CD14-positive monocyte (primary cell): ENCODE data around the gene ITGAX. TPM values are rescaled to one million over a fixed set of nuclear protein-coding genes. Genes with fewer than 3 reads are reported as not detected.

Source experiments
- DNase-seq, 3 donors: peaks; one replicate each; pipeline ENCODE4 v3.0.0-alpha.2; 2011 to 2022
- H2AFZ ChIP-seq: 2 replicates; pipeline ENCODE4 v1.6.0; 2012; ENCODE audit warnings: mild to moderate bottlenecking, low read depth, low read length, inconsistent platforms; ENCODE audit not compliant: insufficient read depth, poor library complexity, severe bottlenecking
- H3K27ac ChIP-seq, 2 donors: 1 replicate in 1 of 2; 2 replicates in 1 of 2; pipeline ENCODE4 v1.5.1; 2012 to 2013; ENCODE audit warnings: low read length in 2 of 2, control low read depth in 1 of 2, inconsistent platforms in 1 of 2, low read depth in 1 of 2, mild to moderate bottlenecking in 1 of 2
- H3K27me3 ChIP-seq, 2 donors: one replicate each; pipeline versions ENCODE4 v1.6.0 to v1.6.1; 2011 to 2013; ENCODE audit warnings: low read length in 2 of 2; ENCODE audit not compliant: control insufficient read depth in 2 of 2, insufficient read depth in 2 of 2
- H3K36me3 ChIP-seq, 2 donors: replicated peaks in 1 of 2; 1 replicate in 1 of 2; 2 replicates in 1 of 2; pipeline versions ENCODE4 v1.5.1 to v1.6.1; 2012 to 2013; ENCODE audit warnings: low read length in 2 of 2, control low read depth in 1 of 2, inconsistent platforms in 1 of 2, mild to moderate bottlenecking in 1 of 2; ENCODE audit not compliant: insufficient read depth in 2 of 2, control insufficient read depth in 1 of 2
- H3K4me1 ChIP-seq, 2 donors: 1 replicate in 1 of 2; 2 replicates in 1 of 2; pipeline versions ENCODE4 v1.5.1 to v1.6.1; 2012 to 2013; ENCODE audit warnings: low read length in 2 of 2, control low read depth in 1 of 2, inconsistent platforms in 1 of 2, mild to moderate bottlenecking in 1 of 2, moderate library complexity in 1 of 2; ENCODE audit not compliant: insufficient read depth in 2 of 2, control insufficient read depth in 1 of 2
- H3K4me2 ChIP-seq: replicated peaks from 2 replicates; pipeline ENCODE3; 2012; ENCODE audit warnings: low read length, moderate library complexity, mild to moderate bottlenecking; ENCODE audit not compliant: poor library complexity, severe bottlenecking; ENCODE audit errors: extremely low read depth
- H3K4me3 ChIP-seq, 3 experiments: fragments of 200-600 bp in 1 of 3; sonication (generic) in 1 of 3; replicated peaks in 1 of 3; 1 replicate in 2 of 3; 2 replicates in 1 of 3; pipeline ENCODE4 v1.5.1; 2011 to 2013; ENCODE audit warnings: low read length in 3 of 3, mild to moderate bottlenecking in 3 of 3, control low read depth in 2 of 3, low read depth in 2 of 3, inconsistent platforms in 1 of 3, moderate library complexity in 1 of 3
- H3K79me2 ChIP-seq: 2 replicates; pipeline ENCODE4 v1.6.0; 2012; ENCODE audit warnings: mild to moderate bottlenecking, control low read depth, inconsistent platforms, low read length, moderate library complexity; ENCODE audit not compliant: insufficient read depth
- H3K9ac ChIP-seq: 2 replicates; pipeline ENCODE4 v1.6.0; 2017; ENCODE audit warnings: low read length, mild to moderate bottlenecking; ENCODE audit not compliant: insufficient read depth, poor library complexity, severe bottlenecking
- H3K9me3 ChIP-seq, 2 donors: replicated peaks in 1 of 2; 1 replicate in 1 of 2; 2 replicates in 1 of 2; pipeline versions ENCODE4 v1.5.1 to v1.6.1; 2012 to 2013; ENCODE audit warnings: low read length in 2 of 2, control low read depth in 1 of 2; ENCODE audit not compliant: control insufficient read depth in 1 of 2, insufficient read depth in 1 of 2
- H4K20me1 ChIP-seq: 2 replicates; pipeline ENCODE4 v1.6.0; 2012; ENCODE audit warnings: mild to moderate bottlenecking, low read length, control low read depth, moderate library complexity; ENCODE audit not compliant: insufficient read depth
- H3K27ac Mint-ChIP-seq, 7 donors: one replicate each; pipeline ENCODE4 v1.8.0; 2020; ENCODE audit warnings: mild to moderate bottlenecking in 7 of 7, mixed read lengths in 7 of 7, moderate library complexity in 6 of 7, inconsistent platforms in 2 of 7
- H3K27me3 Mint-ChIP-seq, 3 donors: one replicate each; pipeline ENCODE4 v1.8.0; 2021 to 2022; ENCODE audit warnings: low read depth in 3 of 3, mild to moderate bottlenecking in 3 of 3, mixed read lengths in 3 of 3, moderate library complexity in 3 of 3, inconsistent platforms in 1 of 3
- H3K36me3 Mint-ChIP-seq, 2 donors: one replicate each; pipeline ENCODE4 v1.8.0; 2020; ENCODE audit warnings: mixed read lengths in 2 of 2, inconsistent platforms in 1 of 2, mild to moderate bottlenecking in 1 of 2
- H3K4me1 Mint-ChIP-seq: one replicate; pipeline ENCODE4 v1.8.0; 2020; ENCODE audit warnings: mild to moderate bottlenecking, mixed read lengths
- H3K4me3 Mint-ChIP-seq, 2 donors: one replicate each; pipeline ENCODE4 v1.8.0; 2020; ENCODE audit warnings: mild to moderate bottlenecking in 2 of 2, mixed read lengths in 2 of 2, moderate library complexity in 1 of 2
- H3K9me3 Mint-ChIP-seq, 7 donors: one replicate each; pipeline ENCODE4 v1.8.0; 2020 to 2022; ENCODE audit warnings: mixed read lengths in 7 of 7, mild to moderate bottlenecking in 6 of 7, moderate library complexity in 6 of 7, inconsistent platforms in 2 of 7
- CTCF ChIP-seq: fragments of 200-600 bp; IDR thresholded peaks from one replicate; pipeline ENCODE4 v1.8.0; 2022; ENCODE audit warnings: antibody characterized with exemption, mild to moderate bottlenecking
- WGBS: methylation state at CpG from one replicate; pipeline ENCODE4 v1.1.5; 2013; ENCODE audit warnings: missing lambda C conversion rate; ENCODE audit not compliant: insufficient coverage; 5-methylcytosine and 5-hydroxymethylcytosine counted together
- intact Hi-C, 2 donors: fragments of 100-400 bp; cut with micrococcal nuclease; formaldehyde crosslinking; loops; one replicate each; pipeline versions ENCODE4 v1.15.0 to v1.15.1; 2023
- polyA plus RNA-seq, 3 donors: library from polyadenylated mRNA; depleted of rRNA in 1 of 3; unstranded in 2 of 3; stranded (reverse) in 1 of 3; fragments of 300-500 nt in 2 of 3; fragments of >200 nt in 1 of 3; fragmentation: Illumina TruSeq in 2 of 3; gene quantifications; 1 replicate in 2 of 3; 2 replicates in 1 of 3; pipeline ENCODE4 v1.2.3, GENCODE V29; 2012 to 2021

The ITGAX gene
- polyA plus RNA-seq, 3 donors, result 40.7 to 710 (median 71.3) TPM

- Histone ChIP-seq H3K4me2 (no peak overlapping the region), H3K79me2 (no peaks in the 10 kb centered on the region), H3K4me1 (peaks cover 52 to 57% of the 10 kb centered on the region in 2 donors), H3K9me3 (peaks cover 0 to 4% of the 10 kb centered on the region in 2 donors), H3K27ac (no peak overlapping the region), H4K20me1 (no peaks in the 10 kb centered on the region), H3K27me3 (no peaks in the 10 kb centered on the region), H2AFZ (no peak overlapping the region), H3K4me3 (no peak overlapping the region), H3K9ac (no peak overlapping the region), H3K36me3 (no peaks in the 10 kb centered on the region)
- WGBS, result 98% methylated on average over 7 of the region's 9 CpGs
- Mint-ChIP-seq H3K36me3 (no peaks in the 10 kb centered on the region), H3K9me3 (peaks cover 0 to 7% (median 2%) of the 10 kb centered on the region in 7 donors), H3K27me3 (peaks cover 2 to 3% (median 3%) of the 10 kb centered on the region in 3 donors), H3K4me3 (no peak overlapping the region), H3K27ac (peak overlapping the region in 2 of 7 donors; percentile 41 to 78), H3K4me1 (peaks cover 55% of the 10 kb centered on the region)
- DNase-seq, result no peak
- intact Hi-C loops, result no loop called here
- TF ChIP-seq CTCF, result no peak
These were observed 42.7 kb downstream of the ITGAX start for GRCh38 chr16:31397701-31398100.

- DNase-seq, result peak; percentile 18 to 50 (median 38)
- peak overlapping the region in 1 of 3 experiments; percentile 57 for H3K4me3 ChIP-seq
- H3K4me1 Mint-ChIP-seq, result peaks cover 59% of the 10 kb centered on the region
- 0% methylated on average over 2 of the region's 2 CpGs for WGBS
- H4K20me1 ChIP-seq, result no peaks in the 10 kb centered on the region
- intact Hi-C loops, result no loop called here
- peaks cover 0 to 4% of the 10 kb centered on the region in 2 donors for H3K9me3 ChIP-seq
- H3K4me3 Mint-ChIP-seq, result peak overlapping the region; percentile 55 to 84
- H3K27me3 ChIP-seq, result no peaks in the 10 kb centered on the region
- no peaks in the 10 kb centered on the region for H3K36me3 Mint-ChIP-seq
- H3K27me3 Mint-ChIP-seq, result peaks cover 2 to 4% (median 2%) of the 10 kb centered on the region in 3 donors
- peak overlapping the region; percentile 3 to 91 (median 80) for H3K27ac Mint-ChIP-seq
- H3K9ac ChIP-seq, result no peak overlapping the region
- no peak for TF ChIP-seq CTCF
- peak overlapping the region; percentile 70 for H2AFZ ChIP-seq
- H3K27ac ChIP-seq, result peak overlapping the region; percentile 29 to 58
- no peaks in the 10 kb centered on the region for H3K36me3 ChIP-seq
- peaks cover 58 to 64% of the 10 kb centered on the region in 2 donors for H3K4me1 ChIP-seq
- H3K79me2 ChIP-seq, result no peaks in the 10 kb centered on the region
- peaks cover 0 to 7% (median 2%) of the 10 kb centered on the region in 7 donors for H3K9me3 Mint-ChIP-seq
- peak overlapping the region; percentile 65 for H3K4me2 ChIP-seq
These were observed 45.2 kb downstream of the ITGAX start for GRCh38 chr16:31400191-31400590.
